Hepatocyte (in vitro differentiated cells): ENCODE measurements around the gene PAMR1. TPM values are rescaled to one million over a fixed set of nuclear protein-coding genes. Genes with fewer than 3 reads are reported as not detected.

Experiments used
- DNase-seq: peaks from one replicate; pipeline ENCODE4 v3.0.0-alpha.2; 2016; ENCODE audit warnings: low spot score
- H2AFZ ChIP-seq: fragments of 200-600 bp; sonication (generic); 2 replicates; pipeline ENCODE4 v1.6.0; 2016; ENCODE audit warnings: antibody characterized with exemption, mild to moderate bottlenecking
- H3K27ac ChIP-seq: fragments of 200-600 bp; sonication (generic); 2 replicates; pipeline ENCODE4 v1.5.1; 2016; ENCODE audit warnings: mild to moderate bottlenecking
- H3K27me3 ChIP-seq: fragments of 200-600 bp; sonication (generic); 2 replicates; pipeline ENCODE4 v1.6.1; 2016
- H3K36me3 ChIP-seq: fragments of 200-600 bp; sonication (generic); replicated peaks from 2 replicates; pipeline ENCODE4 v1.5.1; 2016; ENCODE audit warnings: low read depth; ENCODE audit not compliant: insufficient read depth
- H3K4me1 ChIP-seq: fragments of 200-600 bp; sonication (generic); 2 replicates; pipeline ENCODE4 v1.5.1; 2016; ENCODE audit warnings: mild to moderate bottlenecking, moderate library complexity; ENCODE audit not compliant: insufficient read depth
- H3K4me2 ChIP-seq: fragments of 200-600 bp; sonication (generic); 2 replicates; pipeline ENCODE4 v1.6.0; 2016
- H3K4me3 ChIP-seq: fragments of 200-600 bp; sonication (generic); 2 replicates; pipeline ENCODE4 v1.5.1; 2016; ENCODE audit warnings: mild to moderate bottlenecking
- H3K79me2 ChIP-seq: fragments of 200-600 bp; sonication (generic); 2 replicates; pipeline ENCODE4 v1.6.0; 2017; ENCODE audit warnings: mild to moderate bottlenecking
- H3K9me2 ChIP-seq: fragments of 200-600 bp; sonication (generic); replicated peaks from 2 replicates; pipeline ENCODE4 v1.6.0; 2017; ENCODE audit warnings: mild to moderate bottlenecking; ENCODE audit not compliant: insufficient read depth
- H3K9me3 ChIP-seq: fragments of 200-600 bp; sonication (generic); 2 replicates; pipeline ENCODE4 v1.5.1; 2016; ENCODE audit warnings: low read depth, mild to moderate bottlenecking
- H4K20me1 ChIP-seq: fragments of 200-600 bp; sonication (generic); 2 replicates; pipeline ENCODE4 v1.6.0; 2016; ENCODE audit warnings: mild to moderate bottlenecking; ENCODE audit not compliant: insufficient read depth, poor library complexity, severe bottlenecking
- CTCF ChIP-seq: fragments of 200-600 bp; sonication (generic); IDR thresholded peaks from 2 replicates; pipeline ENCODE4 v1.5.1; 2016; ENCODE audit warnings: antibody characterized with exemption, mild to moderate bottlenecking; ENCODE audit not compliant: poor library complexity
- EZH2 ChIP-seq: fragments of 200-600 bp; sonication (generic); IDR thresholded peaks from 2 replicates; pipeline ENCODE4 v1.6.1; 2016; ENCODE audit warnings: antibody characterized with exemption, mild to moderate bottlenecking, borderline replicate concordance
- EZH2phosphoT487 ChIP-seq: fragments of 200-600 bp; sonication (generic); IDR thresholded peaks from one replicate; pipeline ENCODE4 v1.6.1; 2018; ENCODE audit warnings: antibody characterized with exemption, mild to moderate bottlenecking, low read depth, moderate library complexity; ENCODE audit not compliant: unreplicated experiment, severe bottlenecking
- WGBS: methylation state at CpG from one replicate; pipeline ENCODE4 v1.1.6; 2016; ENCODE audit warnings: low lambda C conversion rate; ENCODE audit errors: missing lambda C conversion rate; 5-methylcytosine and 5-hydroxymethylcytosine counted together
- polyA plus RNA-seq: library from polyadenylated mRNA; unstranded; fragments of >200 nt; fragmentation: Nextera tagmentation; extraction: Ambion mirVana; gene quantifications from 2 replicates; pipeline ENCODE4 v1.2.1, GENCODE V29; 2016
- total RNA-seq: library from RNA; depleted of rRNA; stranded (reverse); fragments of >200 nt; gene quantifications from 2 replicates; pipeline ENCODE4 v1.2.3, GENCODE V29; 2014

PAMR1 gene
- total and polyA plus RNA-seq, 2 experiments from 2014 or later: 26.3 to 31.1 TPM

DNA sequence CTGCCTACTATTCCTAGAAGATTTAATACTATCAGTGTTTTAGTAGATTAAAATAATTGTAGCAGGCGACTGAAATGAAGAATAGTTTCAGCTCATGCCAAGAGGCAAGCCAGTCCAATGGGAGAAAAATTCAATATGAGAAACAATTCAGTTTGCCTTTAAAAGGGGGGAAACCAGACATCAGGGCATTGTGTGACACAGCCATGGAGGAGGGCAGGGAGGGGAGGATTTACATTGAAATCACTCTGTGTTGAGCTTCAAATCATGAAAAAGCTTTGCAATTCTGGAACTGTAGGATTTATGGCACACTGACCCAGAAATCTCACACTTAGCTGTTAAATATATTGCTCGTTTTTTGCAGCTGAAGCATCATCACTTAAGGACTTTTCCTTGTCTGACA lies 110.6 kb downstream of the PAMR1 start:
- Histone ChIP-seq H3K4me2 (no peak overlapping the region), H3K4me3 (no peak overlapping the region), H3K4me1 (peaks cover 2% of the 10 kb centered on the region), H3K9me3 (no peaks in the 10 kb centered on the region), H3K79me2 (no peaks in the 10 kb centered on the region), H3K9me2 (no peaks in the 10 kb centered on the region), H2AFZ (no peak overlapping the region), H3K36me3 (no peaks in the 10 kb centered on the region), H3K27ac (no peak overlapping the region), H3K27me3 (peaks cover 54% of the 10 kb centered on the region), H4K20me1 (no peaks in the 10 kb centered on the region)
- TF ChIP-seq EZH2 (no peak), EZH2phosphoT487 (no peak), CTCF (no peak)
- 60% methylated on average over 2 of the region's 2 CpGs for WGBS
- DNase-seq: no peak

DNA sequence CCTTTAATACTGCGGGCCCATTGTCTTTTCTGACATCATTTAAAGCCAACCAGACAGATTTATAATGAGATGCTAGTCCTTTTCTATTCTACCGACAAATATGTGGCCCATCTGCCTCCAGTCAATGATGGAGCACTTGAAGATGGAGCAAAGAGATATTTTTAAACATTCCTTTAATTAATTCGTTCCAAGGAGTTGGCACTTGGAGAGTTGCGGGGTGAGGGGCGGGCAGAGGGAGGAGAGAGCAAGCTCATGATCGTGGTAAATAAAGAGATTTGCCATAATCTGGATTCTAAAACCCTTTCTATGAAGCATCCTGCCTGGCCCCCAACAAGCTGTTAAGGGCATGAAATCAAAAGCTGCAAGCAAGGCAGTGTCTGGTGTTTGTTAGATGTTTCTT lies 111.1 kb downstream of the PAMR1 start:
- Histone ChIP-seq H3K4me1 (no peaks in the 10 kb centered on the region), H3K79me2 (no peaks in the 10 kb centered on the region), H3K9me3 (no peaks in the 10 kb centered on the region), H3K27me3 (peaks cover 50% of the 10 kb centered on the region), H2AFZ (no peak overlapping the region), H3K4me3 (no peak overlapping the region), H3K27ac (no peak overlapping the region), H4K20me1 (no peaks in the 10 kb centered on the region), H3K9me2 (no peaks in the 10 kb centered on the region), H3K4me2 (no peak overlapping the region), H3K36me3 (no peaks in the 10 kb centered on the region)
- TF ChIP-seq EZH2: no peak
- TF ChIP-seq CTCF: no peak
- TF ChIP-seq EZH2phosphoT487: no peak
- 86% methylated on average over 6 of the region's 6 CpGs for WGBS
- no peak for DNase-seq

DNA sequence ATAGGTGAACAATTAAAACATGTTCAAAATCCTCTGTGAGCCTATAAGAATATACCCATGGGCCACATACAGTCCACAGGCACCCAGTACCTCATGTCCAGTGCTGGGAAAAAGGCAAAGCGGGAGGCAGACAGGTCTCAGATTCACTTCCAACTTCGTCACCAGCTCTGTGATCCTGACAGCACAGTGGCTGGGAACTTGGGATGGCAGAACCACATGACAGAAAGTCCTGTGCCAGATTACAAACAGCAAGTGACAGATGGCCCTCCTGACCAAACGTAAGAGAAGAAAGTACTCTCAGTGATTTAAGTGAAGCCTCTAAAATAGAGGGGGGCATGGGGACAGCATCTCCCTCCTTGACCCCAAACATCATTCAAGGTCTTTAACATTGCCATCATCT lies 111.8 kb downstream of the PAMR1 start:
- Histone ChIP-seq H3K27ac (no peak overlapping the region), H3K36me3 (no peaks in the 10 kb centered on the region), H3K79me2 (no peaks in the 10 kb centered on the region), H2AFZ (no peak overlapping the region), H3K9me3 (no peaks in the 10 kb centered on the region), H4K20me1 (no peaks in the 10 kb centered on the region), H3K27me3 (peaks cover 44% of the 10 kb centered on the region), H3K9me2 (no peaks in the 10 kb centered on the region), H3K4me3 (no peak overlapping the region), H3K4me1 (no peaks in the 10 kb centered on the region), H3K4me2 (no peak overlapping the region)
- WGBS: 88% methylated on average over 3 of the region's 3 CpGs
- TF ChIP-seq CTCF (no peak), EZH2phosphoT487 (no peak), EZH2 (no peak)
- DNase-seq: no peak

GRCh38 chr11:35412285-35412684 lies 113.1 kb downstream of the PAMR1 start:
- Histone ChIP-seq H3K36me3 (no peaks in the 10 kb centered on the region), H4K20me1 (no peaks in the 10 kb centered on the region), H3K9me3 (no peaks in the 10 kb centered on the region), H3K27ac (no peak overlapping the region), H3K9me2 (no peaks in the 10 kb centered on the region), H3K79me2 (no peaks in the 10 kb centered on the region), H3K4me1 (no peaks in the 10 kb centered on the region), H3K4me3 (no peak overlapping the region), H3K4me2 (no peak overlapping the region), H3K27me3 (peaks cover 31% of the 10 kb centered on the region), H2AFZ (no peak overlapping the region)
- DNase-seq: no peak
- WGBS: 63% methylated on average over 2 of the region's 2 CpGs
- TF ChIP-seq CTCF: peak; percentile 48
- no peak for TF ChIP-seq EZH2
